GM18505 (cell line): Measurements from ENCODE around the gene NGRN.
"Not testable (repeated sequence)": the region's sequence is repeated elsewhere in the genome, so short reads cannot be mapped to it uniquely, and the experiment has no call there.

Source experiments
- ATAC-seq: cut with Tn5 transposase; IDR thresholded peaks from one replicate; pipeline ENCODE4 v1.9.1; 2021; ENCODE audit not compliant: unreplicated experiment
- POLR2A ChIP-seq: IDR thresholded peaks from 4 replicates; pipeline ENCODE4 v1.6.1; 2011; ENCODE audit warnings: borderline replicate concordance; ENCODE audit not compliant: insufficient read depth, insufficient read length; ENCODE audit errors: extremely low read depth

NGRN gene

GRCh38 chr15:90271459-90272166, 6.1 kb downstream of the NGRN start:
- no peak for ATAC-seq
- no peak for TF ChIP-seq POLR2A

- ATAC-seq: not testable (repeated sequence)
Measured at GRCh38 chr15:90278467-90278866, 13.0 kb downstream of the NGRN start.

GRCh38 chr15:90280743-90281142, 15.3 kb downstream of the NGRN start:
- not testable (repeated sequence) for ATAC-seq

- ATAC-seq: not testable (repeated sequence)
Measured at GRCh38 chr15:90281637-90282036, 16.2 kb downstream of the NGRN start.

GRCh38 chr15:90286678-90287077, 21.2 kb downstream of the NGRN start:
- ATAC-seq: no peak
- no peak for TF ChIP-seq POLR2A

GRCh38 chr15:90287101-90287500, 21.6 kb downstream of the NGRN start:
- TF ChIP-seq POLR2A: no peak
- no peak for ATAC-seq

- no peak for ATAC-seq
- no peak for TF ChIP-seq POLR2A
Measured at GRCh38 chr15:90287946-90288345, 22.5 kb downstream of the NGRN start.

- TF ChIP-seq POLR2A: no peak
- no peak for ATAC-seq
Measured at GRCh38 chr15:90291679-90292356, 26.3 kb downstream of the NGRN start.

GRCh38 chr15:90293040-90293810, 27.8 kb downstream of the NGRN start:
- ATAC-seq: not testable (repeated sequence)

- no peak for ATAC-seq
- TF ChIP-seq POLR2A: no peak
Measured at GRCh38 chr15:90294159-90294558, 28.7 kb downstream of the NGRN start.

- TF ChIP-seq POLR2A: no peak
- ATAC-seq: no peak
Measured at GRCh38 chr15:90294601-90295269, 29.3 kb downstream of the NGRN start.

- TF ChIP-seq POLR2A: no peak
- ATAC-seq: no peak
Measured at GRCh38 chr15:90295270-90295648, 29.8 kb downstream of the NGRN start.

- not testable (repeated sequence) for ATAC-seq
Measured at GRCh38 chr15:90296316-90296884, 30.9 kb downstream of the NGRN start.

GRCh38 chr15:90297021-90297420, 31.5 kb downstream of the NGRN start:
- no peak for TF ChIP-seq POLR2A
- ATAC-seq: no peak
